GM19351 (cell line): ENCODE data around the gene CAP1.
"Not testable (repeated sequence)": the region's sequence is repeated elsewhere in the genome, so short reads cannot be mapped to it uniquely, and the experiment has no call there.

ENCODE experiments used
- ATAC-seq: cut with Tn5 transposase; IDR thresholded peaks from one replicate; pipeline ENCODE4 v1.9.1; 2021; ENCODE audit warnings: mild to moderate bottlenecking, moderate library complexity; ENCODE audit not compliant: unreplicated experiment

The CAP1 gene

GRCh38 chr1:40030528-40031135 lies 9.9 kb upstream of the CAP1 start:
- no peak for ATAC-seq

DNA sequence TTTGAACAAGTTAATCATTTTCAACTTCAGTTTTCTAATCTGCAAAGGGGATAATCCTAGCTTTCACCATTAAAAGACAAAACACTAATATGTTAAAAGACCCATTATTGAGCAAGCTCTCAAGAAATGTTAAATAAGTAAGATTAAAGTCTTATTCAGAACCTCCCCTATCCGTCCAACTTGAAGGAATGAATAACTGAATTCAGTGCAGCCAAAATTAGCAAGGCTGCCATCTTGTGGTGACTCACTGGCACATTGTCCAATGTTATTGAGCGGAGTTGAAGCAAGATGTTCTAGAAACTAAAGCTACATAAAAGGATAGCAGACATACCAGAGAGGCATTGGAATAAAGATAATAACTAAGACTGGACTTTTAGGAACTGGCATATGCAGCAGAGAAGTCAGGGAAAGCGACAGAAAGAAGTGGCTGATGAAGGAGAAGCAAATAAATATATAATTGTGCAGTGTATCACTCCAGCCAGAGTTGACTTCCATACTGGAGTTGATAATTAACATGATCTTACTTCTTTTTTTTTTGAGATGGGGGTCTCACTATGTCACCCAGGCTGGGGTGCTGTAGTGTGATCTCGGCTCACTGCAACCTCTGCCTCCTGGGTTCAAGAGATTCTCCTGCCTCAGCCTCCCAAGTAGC lies 8.2 kb upstream of the CAP1 start:
- no peak for ATAC-seq

DNA sequence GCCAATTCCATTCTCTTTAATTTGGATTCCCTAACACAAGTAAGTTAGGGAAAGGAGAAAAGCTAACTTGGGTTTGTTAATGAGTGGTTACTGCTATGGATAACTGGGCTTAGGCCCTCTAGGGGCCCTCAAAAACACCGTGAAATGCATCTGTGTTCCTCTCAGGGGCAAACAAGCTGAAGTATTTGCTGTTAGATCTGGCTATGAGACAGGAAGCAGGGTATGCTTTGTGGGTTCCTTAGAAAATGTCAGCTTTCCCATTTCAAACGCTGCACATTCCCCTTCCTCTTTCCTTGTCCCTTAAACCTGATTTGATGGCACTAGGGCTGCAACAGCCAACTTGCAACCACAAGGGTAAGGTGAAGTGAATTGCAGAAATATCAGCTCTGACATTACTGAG lies 5.7 kb upstream of the CAP1 start:
- no peak for ATAC-seq

DNA sequence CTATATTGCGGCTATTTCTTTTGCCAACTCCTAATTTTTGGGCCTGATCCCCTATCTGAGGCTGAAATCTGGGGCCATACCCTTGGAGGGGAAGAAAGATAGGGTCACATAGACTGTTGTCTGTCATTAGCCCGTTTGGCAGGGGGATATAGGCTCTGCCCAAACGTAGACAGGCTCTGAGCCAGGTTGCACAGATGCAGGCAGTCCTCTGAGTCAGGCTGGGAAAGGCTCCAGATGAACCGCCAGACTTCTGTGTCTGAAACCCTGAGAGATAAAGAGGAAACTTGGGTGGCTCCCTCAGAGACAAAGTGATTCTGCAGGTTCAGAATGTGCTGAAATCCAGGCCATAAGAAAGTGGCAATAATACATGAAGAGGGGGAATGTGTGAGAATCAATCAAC lies 4.0 kb upstream of the CAP1 start:
- ATAC-seq: no peak

DNA sequence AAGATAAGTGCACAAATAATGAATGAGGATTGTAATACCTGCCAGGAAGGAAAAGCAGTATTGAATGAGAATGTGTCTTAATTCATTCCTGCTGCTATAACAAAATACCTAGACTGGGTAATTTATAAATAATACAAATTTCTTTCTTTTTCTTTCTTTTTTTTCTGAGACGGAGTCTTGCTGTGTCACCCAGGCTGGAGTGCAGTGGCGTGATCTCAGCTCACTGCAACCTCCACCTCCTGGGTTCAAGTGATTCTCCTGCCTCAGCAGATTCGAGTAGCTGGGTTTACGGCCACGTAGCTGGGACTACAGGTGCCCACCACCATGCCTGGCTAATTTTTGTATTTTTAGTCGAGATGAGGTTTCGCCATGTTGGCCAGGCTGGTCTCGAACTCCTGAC lies 3.3 kb upstream of the CAP1 start:
- not testable (repeated sequence) for ATAC-seq

DNA sequence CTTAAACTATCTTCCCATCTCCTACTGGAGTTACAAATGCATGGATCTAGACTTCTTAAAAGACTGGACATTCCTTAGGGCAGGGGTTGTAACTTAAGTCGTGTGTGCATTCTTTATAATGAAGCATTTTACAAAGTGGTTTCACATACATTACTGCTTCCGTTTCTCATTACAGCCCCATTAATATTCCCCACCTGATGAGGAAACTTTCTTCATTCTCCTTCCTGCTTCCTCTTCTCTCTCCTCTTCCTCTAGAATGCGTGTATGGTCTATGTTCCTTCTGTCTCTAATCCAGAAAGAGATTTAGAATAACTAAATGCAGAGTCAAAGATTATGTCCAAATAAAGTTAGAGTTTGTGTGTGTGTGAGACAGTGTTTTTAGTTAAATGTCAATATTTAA lies 1.8 kb upstream of the CAP1 start:
- ATAC-seq: no peak

- peak; percentile 2 for ATAC-seq
Measured at GRCh38 chr1:40039245-40039756, 1.2 kb upstream of the CAP1 start.

- ATAC-seq: peak; percentile 67
Measured at GRCh38 chr1:40039757-40040510, 595 bp upstream of the CAP1 start.

- no peak for ATAC-seq
Measured at GRCh38 chr1:40041466-40041838, 923 bp downstream of the CAP1 start.

DNA sequence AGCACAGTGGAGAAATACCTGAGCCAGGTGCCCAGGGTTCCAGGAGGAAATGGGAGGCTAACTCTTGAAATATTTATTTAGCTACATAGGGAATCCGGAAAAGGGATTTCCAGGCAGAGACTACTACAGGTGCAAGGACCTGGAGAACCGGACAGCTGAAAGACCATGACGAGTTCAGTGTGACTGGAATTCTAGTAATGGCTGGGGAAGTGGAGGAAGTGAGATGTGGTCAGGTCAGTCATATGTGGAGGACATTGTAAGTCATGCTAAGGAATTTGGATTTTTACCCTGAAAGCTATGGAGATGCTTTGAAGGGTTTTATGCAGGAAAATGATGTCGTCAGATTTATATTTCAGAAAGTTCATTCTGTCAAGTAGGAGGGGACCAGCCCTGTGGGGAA lies 1.8 kb downstream of the CAP1 start:
- ATAC-seq: no peak

GRCh38 chr1:40044110-40044509 lies 3.6 kb downstream of the CAP1 start:
- no peak for ATAC-seq

DNA sequence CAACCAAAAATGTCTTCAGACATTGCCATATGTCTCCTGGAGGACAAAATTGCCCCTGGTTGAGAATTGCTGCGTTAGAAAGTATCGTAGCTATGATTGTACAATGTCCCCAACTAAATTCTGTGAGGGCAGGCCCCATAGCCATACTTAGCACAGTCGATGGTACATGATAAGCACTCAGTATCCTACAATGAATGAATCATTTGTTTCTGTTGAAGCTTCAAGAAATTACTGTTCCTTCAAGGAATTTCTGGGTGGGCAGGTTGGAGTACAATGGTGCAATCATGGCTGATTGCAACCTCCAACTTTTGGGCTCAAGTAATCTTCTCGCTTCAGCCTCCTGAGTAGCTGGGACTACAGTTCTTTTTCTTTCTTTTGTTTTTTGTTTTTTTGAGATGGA lies 4.7 kb downstream of the CAP1 start:
- ATAC-seq: no peak

GRCh38 chr1:40045766-40046165 lies 5.2 kb downstream of the CAP1 start:
- no peak for ATAC-seq

DNA sequence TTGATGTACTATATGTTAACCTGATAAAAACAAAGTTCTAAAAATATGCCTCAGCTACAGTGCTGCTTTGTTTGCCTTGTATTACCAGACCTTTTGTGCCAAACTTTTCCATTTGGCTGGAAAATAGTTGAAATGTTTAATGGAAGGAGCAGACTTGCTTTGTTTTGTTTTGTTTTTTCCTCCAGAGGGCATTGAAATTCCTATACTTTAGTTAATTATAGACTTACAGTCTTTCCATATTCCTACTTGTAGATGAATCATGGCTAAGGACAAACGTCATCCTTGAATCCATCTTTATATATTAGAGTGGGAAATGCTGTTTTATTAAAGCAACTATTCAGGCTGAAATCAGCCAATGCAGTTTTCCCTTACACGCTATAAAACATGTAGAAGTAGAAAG lies 6.7 kb downstream of the CAP1 start:
- no peak for ATAC-seq

DNA sequence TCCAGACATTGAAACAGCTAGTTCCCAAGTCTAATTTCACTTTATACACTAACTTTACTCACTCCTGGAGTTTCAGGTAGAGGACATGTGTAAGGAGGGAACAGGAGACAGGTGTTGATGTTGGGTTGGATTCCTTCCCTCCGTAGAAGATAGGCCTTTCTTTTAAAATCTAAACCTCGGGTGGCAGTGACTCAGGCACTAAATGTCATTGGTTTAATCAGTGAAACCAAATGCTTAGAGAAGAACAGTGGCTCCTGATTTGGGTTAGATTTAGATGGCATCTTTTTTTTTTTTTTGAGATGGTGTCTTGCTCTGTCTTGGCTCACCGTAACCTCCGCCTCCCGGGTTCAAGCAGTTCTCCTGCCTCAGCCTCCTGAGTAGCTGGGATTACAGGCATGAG lies 7.2 kb downstream of the CAP1 start:
- no peak for ATAC-seq

DNA sequence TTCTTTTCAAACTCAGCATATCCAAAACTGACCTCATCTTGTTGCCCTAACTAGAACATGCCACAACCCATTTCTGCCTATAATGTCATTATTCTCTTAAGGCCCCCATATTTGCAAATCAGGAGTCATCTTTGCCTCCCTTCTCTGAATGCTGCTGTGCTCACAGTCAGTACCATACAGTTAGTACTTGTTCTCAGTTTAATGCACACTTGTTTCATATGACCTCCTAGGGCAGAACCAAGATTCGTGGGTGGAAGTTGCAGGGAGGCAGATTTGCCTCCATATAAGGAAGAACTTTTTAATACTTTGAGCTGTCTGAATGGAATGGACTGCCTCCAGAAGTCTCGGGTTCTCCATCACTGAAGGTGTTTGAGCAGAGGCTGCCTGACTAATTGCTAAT lies 9.2 kb downstream of the CAP1 start:
- ATAC-seq: no peak

DNA sequence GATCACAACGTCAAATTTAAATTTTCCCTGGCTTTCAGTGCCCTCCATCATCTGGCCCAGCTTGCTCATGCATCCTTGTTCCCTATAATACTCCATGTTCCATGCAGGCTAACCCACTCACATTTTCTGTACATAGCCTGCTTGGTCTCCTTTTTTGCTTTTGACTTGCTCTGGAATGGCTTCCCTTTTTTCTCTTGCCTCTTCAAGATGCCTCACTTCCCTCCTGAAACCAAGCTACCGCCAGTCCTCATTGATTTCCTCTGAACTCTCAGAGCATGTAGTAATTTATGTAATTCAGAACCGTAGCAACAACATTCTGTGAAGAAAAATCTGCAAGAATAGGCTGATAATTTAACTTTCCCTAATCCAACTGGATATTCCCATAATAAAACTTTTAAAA lies 10.3 kb downstream of the CAP1 start:
- no peak for ATAC-seq

DNA sequence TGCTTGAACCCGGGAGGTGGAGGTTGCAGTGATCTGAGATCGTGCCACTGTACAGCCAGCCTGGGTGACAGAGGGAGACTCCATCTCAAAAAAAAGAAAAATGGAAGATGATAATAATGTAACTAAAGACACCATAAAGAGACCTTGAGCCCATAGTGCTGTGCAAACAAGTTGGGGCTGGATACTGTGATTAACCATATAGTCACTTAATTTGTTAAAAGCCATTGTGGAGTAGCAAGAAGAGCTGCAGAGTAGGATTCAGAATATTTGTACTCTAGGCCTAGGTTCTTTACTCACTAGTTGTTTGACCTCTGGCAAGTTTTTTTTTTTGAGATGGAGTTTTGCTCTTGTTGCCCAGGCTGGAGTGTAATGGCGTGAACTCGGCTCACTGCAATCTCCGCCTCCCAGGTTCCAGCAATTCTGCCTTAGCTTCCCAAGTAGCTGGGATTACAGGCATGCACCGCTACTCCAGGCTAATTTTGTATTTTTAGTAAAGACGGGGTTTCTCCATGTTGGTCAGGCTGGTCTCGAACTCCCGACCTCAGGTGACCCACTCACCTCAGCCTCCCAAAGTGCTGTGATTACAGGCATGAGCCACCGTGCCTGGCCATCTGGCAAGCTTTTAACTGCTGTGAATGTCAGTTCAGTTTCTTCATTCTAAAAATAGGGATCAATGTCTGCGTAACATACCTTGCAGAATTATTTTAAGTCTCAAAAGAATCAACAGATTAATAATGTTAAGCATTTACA lies 12.8 kb downstream of the CAP1 start:
- ATAC-seq: no peak

DNA sequence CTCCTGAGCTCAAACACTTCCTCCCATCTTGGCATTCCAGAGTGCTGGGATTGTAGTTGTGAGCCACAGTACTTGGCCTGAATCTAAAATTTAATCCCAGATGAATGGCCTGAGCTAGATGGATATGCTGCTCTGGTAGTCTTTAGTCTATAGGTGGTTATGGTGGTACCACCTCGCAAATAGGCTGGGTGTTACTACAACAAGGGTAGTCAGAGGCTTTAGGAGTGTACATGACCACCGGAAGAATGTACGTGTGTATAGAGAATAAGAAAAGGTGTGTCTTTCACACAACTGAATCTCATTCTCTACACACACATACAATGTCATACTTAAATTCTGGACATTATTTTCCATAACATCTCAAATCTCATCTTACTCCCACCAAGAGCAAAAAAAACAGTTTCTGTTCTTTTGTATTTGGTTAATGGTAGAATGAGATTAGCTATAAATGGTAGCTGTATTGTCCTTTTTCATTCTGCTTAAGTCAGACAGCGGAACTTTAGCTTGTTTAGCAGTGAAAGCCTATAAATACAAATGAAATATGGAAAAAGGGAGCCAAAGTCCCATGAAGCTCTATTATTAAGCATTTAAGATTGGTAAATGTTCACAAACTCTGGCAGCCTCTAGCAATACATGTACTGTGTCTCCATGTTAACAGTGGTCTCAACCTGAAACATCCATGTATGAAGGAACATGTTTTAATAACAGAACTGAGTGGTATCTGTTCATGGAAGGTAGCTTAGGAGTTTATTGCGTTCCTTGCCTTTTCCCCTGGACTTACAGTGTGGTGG lies 16.2 kb downstream of the CAP1 start:
- ATAC-seq: no peak

GRCh38 chr1:40057310-40058030 lies 16.9 kb downstream of the CAP1 start:
- ATAC-seq: no peak
